HTR-8/SVneo (cell line): ENCODE data around the gene SMIM1.
A peak's percentile ranks its signal among the peaks of the same experiment; 100 is the strongest.
"Not testable (repeated sequence)": the region's sequence is repeated elsewhere in the genome, so short reads cannot be mapped to it uniquely, and the experiment has no call there.

Experiments used
- DNase-seq: peaks from one replicate; pipeline ENCODE4 v3.0.0; 2011; ENCODE audit warnings: low spot score, mixed read lengths; ENCODE audit not compliant: insufficient read length
- FAIRE-seq: peaks from 2 replicates; lab custom pipeline; 2011; peaks lifted over from hg19 to GRCh38; lab: Jason Lieb, UNC

The SMIM1 gene

GRCh38 chr1:3736131-3736561 is 36.4 kb upstream of the SMIM1 start:
- FAIRE-seq (no peak), DNase-seq (no peak)

GRCh38 chr1:3736708-3737107 is 35.8 kb upstream of the SMIM1 start:
- DNase-seq (no peak), FAIRE-seq (no peak)

GRCh38 chr1:3738943-3739342 is 33.6 kb upstream of the SMIM1 start:
- FAIRE-seq = no peak
- no peak for DNase-seq

DNA sequence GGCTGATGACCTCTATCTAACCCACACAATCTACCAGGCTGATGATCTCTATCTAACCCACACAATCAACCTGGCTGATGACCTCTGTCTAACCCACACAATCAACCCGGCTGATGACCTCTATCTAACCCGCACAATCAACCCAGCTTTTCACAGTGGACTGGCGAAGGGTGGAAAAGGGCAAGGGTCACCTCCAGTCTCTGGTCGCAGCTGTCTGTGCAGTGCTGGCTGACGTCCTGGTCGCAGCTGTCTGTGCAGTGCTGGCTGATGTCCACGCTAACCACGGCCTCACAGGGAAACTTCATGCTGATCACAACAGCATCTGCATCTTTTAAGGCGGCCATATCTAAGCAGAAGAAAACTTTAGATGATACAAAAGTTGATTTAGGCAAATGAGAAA is 32.5 kb upstream of the SMIM1 start:
- DNase-seq = no peak
- FAIRE-seq = no peak

- FAIRE-seq = no peak
- no peak for DNase-seq
Observed at GRCh38 chr1:3740752-3741151, 31.8 kb upstream of the SMIM1 start.

DNA sequence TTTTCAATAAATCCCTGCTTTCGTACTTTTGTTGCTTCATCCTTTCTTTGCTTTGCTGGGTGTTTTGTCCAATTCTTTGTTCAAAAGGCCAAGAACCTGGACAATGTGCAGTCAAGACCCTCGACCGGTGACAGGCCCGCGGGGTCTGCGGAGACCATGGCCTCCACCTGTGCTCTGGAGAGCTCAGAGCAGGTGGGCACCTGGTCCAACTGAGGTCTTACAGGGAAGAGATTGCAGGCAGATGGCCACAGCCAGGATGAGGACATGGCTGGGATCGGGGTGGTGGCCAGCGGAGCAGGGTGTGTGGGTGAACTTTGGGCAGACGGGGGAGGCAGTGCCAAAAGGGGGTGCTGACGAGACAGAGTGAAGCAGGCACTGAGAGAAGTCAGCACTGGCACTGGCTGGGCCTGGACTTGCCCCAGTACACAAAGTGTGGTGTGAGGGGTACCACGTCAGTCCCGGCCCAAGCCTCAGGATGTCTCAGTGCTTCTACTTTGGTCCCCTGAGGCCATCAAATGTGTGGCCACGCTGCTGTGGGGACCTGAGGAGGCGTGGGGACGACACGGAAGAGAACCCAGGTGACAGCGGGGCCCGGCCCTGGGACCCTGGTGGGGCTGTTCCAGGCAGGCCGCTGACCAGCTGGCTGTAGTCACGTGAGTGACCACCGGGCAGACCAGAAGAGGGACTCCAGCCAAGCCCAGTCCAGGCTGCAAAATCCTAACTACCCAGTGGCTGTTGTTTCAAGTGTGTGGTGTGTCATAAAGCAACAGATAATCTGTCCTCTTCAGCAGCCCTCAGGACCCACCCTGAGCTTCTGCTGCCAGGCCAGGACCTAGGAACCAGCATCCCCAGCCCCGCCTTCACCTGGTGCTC is 30.7 kb upstream of the SMIM1 start:
- DNase-seq (no peak), FAIRE-seq (no peak)

DNA sequence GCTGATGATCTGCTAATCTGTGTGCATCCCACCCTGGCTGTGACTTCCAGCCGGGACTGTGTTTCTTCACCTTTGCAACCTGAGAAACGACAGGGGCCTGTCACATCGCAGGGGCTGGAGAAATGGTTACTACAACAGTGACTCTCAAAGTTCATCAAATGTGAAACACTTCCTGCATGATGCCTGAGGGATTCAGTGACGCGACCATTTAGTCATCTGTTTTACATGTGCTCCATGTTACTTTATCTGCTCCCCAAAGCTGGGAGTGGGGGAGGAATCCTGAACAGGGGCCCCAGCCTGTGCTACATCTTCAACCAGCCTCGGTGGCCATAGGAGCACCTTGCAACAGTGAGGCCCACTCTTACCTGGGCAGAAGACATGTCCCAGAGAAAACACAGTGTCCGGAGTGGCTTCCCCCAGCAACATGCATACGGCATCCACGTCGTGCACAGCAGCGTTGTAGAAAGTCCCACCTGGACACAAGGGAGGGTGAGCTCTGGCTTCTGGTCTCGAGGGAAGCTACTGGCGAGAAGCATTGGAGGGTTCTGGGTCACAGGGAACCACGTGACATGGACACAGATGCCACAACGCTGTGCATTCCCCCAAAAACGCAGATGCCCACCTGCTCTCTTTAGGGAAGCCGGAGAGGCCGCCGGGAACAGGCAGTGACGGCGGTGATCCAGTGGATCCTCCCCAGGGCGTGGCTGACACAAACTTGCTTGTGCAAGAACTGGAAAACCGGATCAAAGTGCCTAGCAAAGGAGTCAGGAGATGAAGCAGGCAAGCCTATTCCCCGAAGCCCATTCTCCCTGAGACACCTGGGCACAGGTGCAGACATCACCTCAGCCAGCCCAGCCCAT is 29.9 kb upstream of the SMIM1 start:
- no peak for DNase-seq
- no peak for FAIRE-seq

- no peak for FAIRE-seq
- DNase-seq = no peak
Observed at GRCh38 chr1:3743421-3743820, 29.1 kb upstream of the SMIM1 start.

GRCh38 chr1:3743826-3744225 is 28.7 kb upstream of the SMIM1 start:
- DNase-seq (no peak), FAIRE-seq (no peak)

DNA sequence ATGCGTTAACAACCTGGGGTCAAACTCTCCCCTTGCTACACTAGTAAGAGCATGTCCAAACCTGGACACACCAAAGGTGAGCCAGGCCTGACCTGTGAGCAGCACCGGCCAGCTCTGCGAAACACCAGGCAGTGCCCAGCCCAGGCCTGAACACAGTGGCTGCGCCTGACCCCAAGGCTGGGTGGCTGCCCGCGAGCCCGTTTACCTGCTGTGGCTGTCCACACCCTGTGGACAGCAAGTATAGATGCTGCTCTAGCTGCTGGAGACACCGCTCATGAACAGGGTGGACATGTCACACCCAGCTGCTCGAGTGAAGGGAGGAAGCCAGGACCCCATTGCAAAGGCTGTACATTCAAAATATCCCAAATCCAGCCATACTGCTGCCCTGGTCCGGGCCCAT is 27.9 kb upstream of the SMIM1 start:
- DNase-seq (no peak), FAIRE-seq (no peak)

DNA sequence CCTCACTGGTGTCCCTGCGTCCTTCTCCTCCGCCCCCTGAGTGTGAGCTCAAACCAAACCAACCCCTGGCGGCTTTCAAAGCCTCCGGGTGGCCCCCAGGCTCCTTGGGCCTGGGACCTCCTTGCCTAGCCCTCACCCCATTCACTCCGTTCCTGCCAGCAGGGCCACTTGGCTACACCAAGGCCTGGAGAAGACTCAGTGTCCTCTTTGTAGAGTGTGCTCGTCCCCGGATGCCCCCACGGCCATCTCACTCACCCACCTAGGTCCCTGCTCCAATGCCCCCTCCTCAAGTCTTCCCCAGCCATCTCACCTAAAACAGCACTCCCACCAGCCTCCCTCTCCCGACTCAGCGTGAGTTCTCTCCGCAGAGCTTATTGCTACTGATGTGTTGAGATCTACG is 27.5 kb upstream of the SMIM1 start:
- FAIRE-seq (no peak), DNase-seq (no peak)

DNA sequence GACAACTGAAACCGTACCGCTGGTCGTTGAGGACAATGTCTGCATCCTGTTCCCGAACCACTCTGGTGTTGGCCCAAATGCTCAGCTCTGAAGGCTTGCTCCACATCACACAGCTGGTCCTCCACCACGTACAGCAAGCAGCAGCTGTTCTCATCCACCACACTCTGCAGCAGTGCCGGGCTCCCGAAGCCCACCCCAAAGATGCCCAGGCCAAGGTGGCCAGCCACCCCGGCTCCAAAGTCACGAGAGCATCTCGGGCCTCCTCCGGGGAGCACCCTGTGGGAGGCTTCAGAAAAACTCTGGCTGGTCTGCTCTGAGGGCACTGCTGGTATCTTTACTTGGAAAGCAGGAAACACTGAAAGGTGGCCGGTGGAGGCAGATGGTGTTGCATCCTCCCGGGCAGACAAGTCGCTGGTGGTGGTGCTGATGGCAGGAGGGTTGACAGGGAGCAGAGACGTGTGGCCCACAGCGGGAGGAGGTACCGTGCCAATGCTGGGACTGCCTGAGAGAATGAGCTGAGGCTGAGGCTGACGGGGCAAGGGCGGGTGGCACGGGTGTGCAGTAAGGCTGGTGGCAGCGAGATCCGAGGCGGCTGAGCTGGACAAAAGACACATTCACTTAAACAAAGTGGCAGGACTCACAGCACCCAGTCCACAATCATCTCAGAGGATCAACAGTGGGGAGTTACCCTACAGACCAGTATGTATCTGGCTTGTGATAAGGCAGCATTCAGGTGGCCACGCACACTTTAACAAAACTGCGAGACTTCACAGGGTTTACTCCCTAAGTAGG is 26.8 kb upstream of the SMIM1 start:
- FAIRE-seq (no peak), DNase-seq (no peak)

GRCh38 chr1:3746389-3746829 is 26.1 kb upstream of the SMIM1 start:
- FAIRE-seq = no peak
- no peak for DNase-seq

DNA sequence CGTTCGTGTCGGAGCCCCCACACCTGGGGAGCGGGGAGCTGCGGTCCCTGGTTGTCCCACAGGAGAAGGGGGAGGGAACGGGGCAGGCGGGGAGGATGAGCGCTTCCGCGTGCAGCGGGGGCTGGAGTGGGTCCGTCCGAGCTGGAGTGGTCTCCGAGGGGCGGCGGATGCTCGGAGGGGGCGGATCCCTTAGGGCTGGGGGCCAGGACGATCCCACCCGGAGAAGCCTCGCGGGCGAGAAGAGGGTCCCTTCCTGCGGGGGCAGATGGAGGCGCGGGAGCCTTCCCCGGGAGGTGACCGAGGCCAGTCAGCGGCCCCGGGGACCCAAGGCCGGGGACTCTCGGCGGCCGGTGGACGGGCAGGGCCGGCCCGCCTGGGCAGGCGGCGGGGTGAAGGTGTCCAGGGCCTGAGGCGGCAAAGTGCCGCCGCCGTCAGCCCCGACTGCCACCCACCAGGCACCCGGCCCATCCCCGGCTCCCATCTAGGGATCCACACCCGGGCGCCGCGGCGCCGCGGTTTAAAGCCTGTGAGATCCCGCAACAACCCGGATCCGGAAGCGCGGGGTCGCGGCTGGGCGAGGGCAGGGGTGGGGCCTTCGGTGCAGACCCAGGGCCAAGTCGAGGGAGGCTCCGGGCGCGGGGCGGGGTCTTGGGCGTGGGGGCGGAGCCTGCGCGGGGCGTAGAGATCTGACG is 25.6 kb upstream of the SMIM1 start:
- DNase-seq = peak; percentile 85
- no peak for FAIRE-seq

DNA sequence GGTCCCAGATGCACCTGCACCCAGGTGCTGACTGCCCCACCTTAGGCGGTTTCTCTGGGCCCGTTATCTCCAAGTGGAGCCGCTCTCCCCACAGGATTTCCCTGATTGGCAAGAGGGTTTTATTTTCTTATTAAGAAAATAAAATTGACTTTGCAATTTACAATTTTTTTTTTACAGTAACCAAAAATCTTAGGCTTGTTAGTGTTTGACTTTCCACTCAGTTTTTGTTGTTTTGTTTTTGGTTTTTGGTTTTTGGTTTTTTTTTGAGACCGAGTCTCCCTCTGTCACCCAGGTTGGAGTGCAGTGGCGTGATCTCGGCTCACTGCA is 25.1 kb upstream of the SMIM1 start:
- FAIRE-seq (no peak), DNase-seq (no peak)

- FAIRE-seq = no peak
Observed at GRCh38 chr1:3747903-3748302, 24.6 kb upstream of the SMIM1 start.

GRCh38 chr1:3748316-3748900 is 24.1 kb upstream of the SMIM1 start:
- FAIRE-seq, DNase-seq: not testable (repeated sequence)

More at GRCh38 chr1:3747903-3748302, 24.6 kb upstream of the SMIM1 start:
- DNase-seq = no peak

- FAIRE-seq (no peak), DNase-seq (no peak)
Observed at GRCh38 chr1:3749512-3749911, 23.0 kb upstream of the SMIM1 start.

- DNase-seq = no peak
- FAIRE-seq = no peak
Observed at GRCh38 chr1:3750741-3751140, 21.8 kb upstream of the SMIM1 start.
